ENCODE results near the gene UPK3BL2.
"Not testable (repeated sequence)": the region's sequence is repeated elsewhere in the genome, so short reads cannot be mapped to it uniquely, and the experiment has no call there.

DNA sequence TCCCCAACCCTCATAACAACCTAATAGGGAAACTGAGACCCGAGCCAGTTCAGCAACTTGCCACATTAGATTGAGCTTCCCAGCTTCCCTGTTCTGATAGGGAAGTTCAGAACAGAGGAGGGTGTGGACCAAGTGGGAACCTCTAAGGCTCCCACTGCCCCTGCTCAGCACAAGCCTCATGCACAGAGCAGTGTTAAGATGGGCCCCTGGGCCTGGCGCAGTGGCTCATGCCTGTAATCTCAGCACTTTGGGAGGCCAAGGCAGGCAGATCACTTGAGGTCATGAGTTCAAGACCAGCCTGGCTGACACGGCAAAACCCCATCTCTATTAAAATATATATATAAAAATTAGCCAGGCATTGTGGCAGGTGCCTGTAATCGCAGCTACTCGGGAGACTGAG lies 46.2 kb downstream of the UPK3BL2 start:
- TF ChIP-seq, protein P1, sequence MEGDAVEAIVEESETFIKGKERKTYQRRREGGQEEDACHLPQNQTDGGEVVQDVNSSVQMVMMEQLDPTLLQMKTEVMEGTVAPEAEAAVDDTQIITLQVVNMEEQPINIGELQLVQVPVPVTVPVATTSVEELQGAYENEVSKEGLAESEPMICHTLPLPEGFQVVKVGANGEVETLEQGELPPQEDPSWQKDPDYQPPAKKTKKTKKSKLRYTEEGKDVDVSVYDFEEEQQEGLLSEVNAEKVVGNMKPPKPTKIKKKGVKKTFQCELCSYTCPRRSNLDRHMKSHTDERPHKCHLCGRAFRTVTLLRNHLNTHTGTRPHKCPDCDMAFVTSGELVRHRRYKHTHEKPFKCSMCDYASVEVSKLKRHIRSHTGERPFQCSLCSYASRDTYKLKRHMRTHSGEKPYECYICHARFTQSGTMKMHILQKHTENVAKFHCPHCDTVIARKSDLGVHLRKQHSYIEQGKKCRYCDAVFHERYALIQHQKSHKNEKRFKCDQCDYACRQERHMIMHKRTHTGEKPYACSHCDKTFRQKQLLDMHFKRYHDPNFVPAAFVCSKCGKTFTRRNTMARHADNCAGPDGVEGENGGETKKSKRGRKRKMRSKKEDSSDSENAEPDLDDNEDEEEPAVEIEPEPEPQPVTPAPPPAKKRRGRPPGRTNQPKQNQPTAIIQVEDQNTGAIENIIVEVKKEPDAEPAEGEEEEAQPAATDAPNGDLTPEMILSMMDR (IDR thresholded peaks at IDR 0.05; ENCODE audit: borderline replicate concordance, extremely low read depth, low read length, poor library complexity, severe bottlenecking) = not testable (repeated sequence)
- TF ChIP-seq EZH2 (IDR thresholded peaks at IDR 0.05; ENCODE audit: borderline replicate concordance, low read depth, low read length, severe bottlenecking) = not testable (repeated sequence)
